ENCODE measurements around the gene KCNH1. TPM values are rescaled to one million over a fixed set of nuclear protein-coding genes. Genes with fewer than 3 reads are reported as not detected.

Gene KCNH1
- total and polyA plus RNA-seq, 3 donors from 2014 or later, result 1.5 to 4.2 (median 2.8) TPM

GRCh38 chr1:211099393-211099792 is 34.6 kb downstream of the KCNH1 start:
- intact Hi-C loops (cut with DNase I; ENCODE audit: low total_unique reads), result no loop called here
- WGBS, 2 donors, result 64 to 73% methylated on average over 5 of the region's 5 CpGs
- no peaks in the 10 kb centered on the region for H3K36me3 ChIP-seq (ENCODE audit: low read depth, missing control alignments)
- H3K4me1 ChIP-seq, result no peaks in the 10 kb centered on the region
- no peak overlapping the region for H3K4me3 ChIP-seq
- H3K27ac ChIP-seq, result no peak overlapping the region
- H3K27me3 ChIP-seq, result no peaks in the 10 kb centered on the region
- TF ChIP-seq POLR2A (IDR thresholded peaks at IDR 0.05), result no peak
- TF ChIP-seq, protein P1, sequence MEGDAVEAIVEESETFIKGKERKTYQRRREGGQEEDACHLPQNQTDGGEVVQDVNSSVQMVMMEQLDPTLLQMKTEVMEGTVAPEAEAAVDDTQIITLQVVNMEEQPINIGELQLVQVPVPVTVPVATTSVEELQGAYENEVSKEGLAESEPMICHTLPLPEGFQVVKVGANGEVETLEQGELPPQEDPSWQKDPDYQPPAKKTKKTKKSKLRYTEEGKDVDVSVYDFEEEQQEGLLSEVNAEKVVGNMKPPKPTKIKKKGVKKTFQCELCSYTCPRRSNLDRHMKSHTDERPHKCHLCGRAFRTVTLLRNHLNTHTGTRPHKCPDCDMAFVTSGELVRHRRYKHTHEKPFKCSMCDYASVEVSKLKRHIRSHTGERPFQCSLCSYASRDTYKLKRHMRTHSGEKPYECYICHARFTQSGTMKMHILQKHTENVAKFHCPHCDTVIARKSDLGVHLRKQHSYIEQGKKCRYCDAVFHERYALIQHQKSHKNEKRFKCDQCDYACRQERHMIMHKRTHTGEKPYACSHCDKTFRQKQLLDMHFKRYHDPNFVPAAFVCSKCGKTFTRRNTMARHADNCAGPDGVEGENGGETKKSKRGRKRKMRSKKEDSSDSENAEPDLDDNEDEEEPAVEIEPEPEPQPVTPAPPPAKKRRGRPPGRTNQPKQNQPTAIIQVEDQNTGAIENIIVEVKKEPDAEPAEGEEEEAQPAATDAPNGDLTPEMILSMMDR (IDR thresholded peaks at IDR 0.05), result no peak
- H3K9me3 ChIP-seq, result no peaks in the 10 kb centered on the region
- DNase-seq, result no peak

DNA sequence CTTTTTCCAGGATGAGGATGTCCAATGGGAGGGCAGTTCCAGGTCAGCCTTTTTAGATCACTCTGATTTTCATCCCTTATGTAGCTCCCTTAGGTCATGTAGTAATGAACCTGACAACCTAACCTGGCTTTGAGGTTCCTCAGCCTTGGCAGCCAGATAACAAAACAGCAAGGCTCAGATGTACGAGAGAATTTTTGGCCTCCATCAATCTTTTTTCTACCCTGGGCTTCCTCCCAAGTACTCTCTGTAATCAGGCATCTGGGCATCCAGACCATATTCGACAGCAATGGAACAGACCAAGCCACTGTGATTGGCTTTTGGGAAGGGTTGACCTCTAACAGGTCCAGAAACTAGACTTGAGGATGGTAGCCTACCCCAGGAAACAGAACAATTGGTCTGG is 38.6 kb downstream of the KCNH1 start:
- Histone ChIP-seq H3K9me3 (no peaks in the 10 kb centered on the region), H3K27ac (no peak overlapping the region), H3K36me3 (ENCODE audit: low read depth, missing control alignments) (no peaks in the 10 kb centered on the region), H3K4me1 (no peaks in the 10 kb centered on the region), H3K27me3 (no peaks in the 10 kb centered on the region), H3K4me3 (no peak overlapping the region)
- WGBS, 2 donors, result 65 to 81% methylated on average over 2 of the region's 2 CpGs
- DNase-seq, result no peak
- no peak for TF ChIP-seq POLR2A (IDR thresholded peaks at IDR 0.05)
- TF ChIP-seq, protein P1 (IDR thresholded peaks at IDR 0.05), result no peak
- intact Hi-C loops (cut with DNase I; ENCODE audit: low total_unique reads), result no loop called here

DNA sequence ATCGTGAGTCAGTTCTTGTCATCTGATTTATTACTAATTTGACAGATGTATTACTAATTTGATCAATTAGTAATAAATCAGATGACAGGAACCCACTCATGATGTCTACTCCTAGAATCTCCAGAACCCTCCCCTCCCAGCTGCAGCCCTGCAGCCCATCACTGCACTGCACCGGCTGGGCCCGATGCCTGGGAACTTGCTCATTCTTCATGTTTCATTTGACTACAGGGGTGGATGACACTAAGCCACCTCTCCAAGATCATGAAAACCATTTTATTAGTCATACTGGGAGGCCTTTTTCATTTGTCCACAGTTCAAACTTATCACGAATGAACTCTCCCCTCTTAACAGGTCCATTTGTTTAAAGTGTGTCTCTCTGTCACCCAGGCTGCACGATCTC is 41.0 kb downstream of the KCNH1 start:
- Histone ChIP-seq H3K4me1 (no peaks in the 10 kb centered on the region), H3K27me3 (no peaks in the 10 kb centered on the region), H3K9me3 (no peaks in the 10 kb centered on the region), H3K4me3 (no peak overlapping the region), H3K27ac (no peak overlapping the region), H3K36me3 (ENCODE audit: low read depth, missing control alignments) (no peaks in the 10 kb centered on the region)
- no peak for DNase-seq
- intact Hi-C loops (cut with DNase I; ENCODE audit: low total_unique reads), result no loop called here
- WGBS, 2 donors, result 87 to 91% methylated on average over 5 of the region's 5 CpGs
- TF ChIP-seq POLR2A (IDR thresholded peaks at IDR 0.05), result no peak
- TF ChIP-seq, protein P1 (IDR thresholded peaks at IDR 0.05), result no peak

GRCh38 chr1:211091867-211092266 is 42.1 kb downstream of the KCNH1 start:
- H3K27ac ChIP-seq, result no peak overlapping the region
- no peak overlapping the region for H3K4me3 ChIP-seq
- no peak for TF ChIP-seq POLR2A (IDR thresholded peaks at IDR 0.05)
- TF ChIP-seq, protein P1 (IDR thresholded peaks at IDR 0.05), result no peak
- no peaks in the 10 kb centered on the region for H3K4me1 ChIP-seq
- H3K36me3 ChIP-seq (ENCODE audit: low read depth, missing control alignments), result no peaks in the 10 kb centered on the region
- intact Hi-C loops (cut with DNase I; ENCODE audit: low total_unique reads), result no loop called here
- H3K9me3 ChIP-seq, result no peaks in the 10 kb centered on the region
- H3K27me3 ChIP-seq, result no peaks in the 10 kb centered on the region
- no peak for DNase-seq
- 73 to 83% methylated on average over 2 of the region's 2 CpGs for WGBS, 2 donors

- Histone ChIP-seq H3K9me3 (no peaks in the 10 kb centered on the region), H3K27me3 (no peaks in the 10 kb centered on the region), H3K4me3 (no peak overlapping the region), H3K4me1 (no peaks in the 10 kb centered on the region), H3K36me3 (ENCODE audit: low read depth, missing control alignments) (no peaks in the 10 kb centered on the region), H3K27ac (no peak overlapping the region)
- intact Hi-C loops (cut with DNase I; ENCODE audit: low total_unique reads), result no loop called here
- DNase-seq, result no peak
- 29 to 70% methylated on average over 2 of the region's 2 CpGs for WGBS, 2 donors
- TF ChIP-seq, protein P1 (IDR thresholded peaks at IDR 0.05), result no peak
- no peak for TF ChIP-seq POLR2A (IDR thresholded peaks at IDR 0.05)
Observed at GRCh38 chr1:211089536-211089935, 44.4 kb downstream of the KCNH1 start.

All from testis (tissue), 3 donors.